HCEC 1CT (cell line): ENCODE data around the gene DLG2.

ENCODE experiments used
- DNase-seq: peaks from one replicate; pipeline ENCODE4 v3.0.0-alpha.2; 2017

DLG2 gene

DNA sequence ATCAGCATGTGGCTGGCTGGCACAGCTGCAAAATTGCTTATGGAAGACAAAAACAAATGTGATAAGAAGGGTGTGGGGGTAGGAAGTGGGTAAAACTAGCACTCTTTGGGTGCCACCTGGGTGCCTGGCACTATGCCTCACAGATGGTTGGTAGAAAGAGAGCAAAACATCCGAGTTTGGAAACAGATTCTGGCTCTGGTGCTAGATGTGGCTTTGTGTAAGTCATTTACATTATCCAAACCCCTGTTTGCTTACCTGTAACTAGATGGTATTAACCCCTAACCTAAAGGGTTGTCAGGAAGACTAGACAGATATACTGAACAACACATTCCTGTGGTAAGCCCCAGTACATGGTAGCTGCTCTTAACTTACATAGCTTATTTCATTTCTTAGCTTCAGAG, 905.6 kb downstream of the DLG2 start:
- no peak for DNase-seq

DNA sequence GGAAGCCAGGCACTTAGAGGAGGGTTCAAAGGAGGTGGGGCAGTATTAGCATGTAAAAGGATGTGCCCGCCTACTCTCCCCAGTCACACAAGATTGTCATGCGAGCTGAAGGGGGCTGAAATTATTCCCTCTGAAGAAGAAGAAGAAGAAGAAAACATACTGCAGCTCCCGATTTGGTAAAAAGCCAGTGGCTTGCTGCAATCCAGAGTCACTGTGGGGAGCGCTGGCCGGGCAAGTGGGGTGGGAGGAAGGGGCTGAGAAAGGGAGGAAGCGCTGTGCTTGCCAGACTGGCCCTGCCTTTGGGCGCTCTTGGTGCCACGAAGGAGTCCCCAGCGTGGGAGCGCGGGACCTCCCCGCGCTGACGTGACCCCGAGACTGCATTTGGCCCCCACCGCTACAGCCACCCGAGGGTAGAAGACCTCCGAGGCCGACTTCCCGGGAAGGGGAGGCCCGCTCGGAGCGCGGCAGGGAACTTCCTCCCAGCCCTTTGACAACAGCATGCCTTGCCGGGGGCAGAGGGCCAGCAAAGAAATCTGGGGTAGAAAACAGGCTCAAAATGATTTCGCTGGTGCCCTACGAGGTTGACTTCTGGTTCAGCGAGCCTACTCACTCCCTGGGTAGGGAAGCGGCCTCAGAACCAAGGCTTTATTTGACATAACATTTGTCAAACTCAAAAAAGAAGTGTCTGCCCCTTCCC, 906.3 kb downstream of the DLG2 start:
- no peak for DNase-seq

DNA sequence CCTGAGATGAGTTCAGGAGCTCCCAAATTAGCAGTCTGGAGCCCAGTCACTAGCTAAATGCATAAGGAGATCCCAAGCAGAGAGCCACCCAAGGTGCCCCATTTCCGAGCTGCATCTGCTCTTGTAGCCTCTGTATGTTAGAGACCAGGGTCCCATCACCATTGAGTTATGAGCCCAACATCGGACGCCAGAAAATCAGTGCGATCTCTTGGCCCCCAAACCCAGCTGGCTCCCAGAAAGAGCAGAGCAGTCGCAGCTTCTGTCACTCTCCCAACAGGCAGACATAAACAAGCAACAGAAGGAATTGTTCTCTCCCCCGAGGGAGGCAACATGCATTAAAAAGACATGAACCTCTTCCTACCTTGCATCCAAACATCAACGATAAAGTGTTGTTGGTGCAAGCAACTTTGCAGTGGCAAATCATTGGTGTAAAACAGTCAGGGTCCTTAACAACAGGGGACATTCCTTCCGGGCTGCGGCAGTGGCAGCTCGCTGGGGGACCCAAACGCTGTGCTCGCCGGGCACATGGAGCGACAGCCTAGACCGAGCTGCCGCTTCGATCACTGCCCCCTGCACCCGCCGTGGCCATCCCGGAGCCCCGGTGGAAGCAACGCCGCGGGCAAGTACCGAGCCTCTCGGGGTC, 907.1 kb downstream of the DLG2 start:
- no peak for DNase-seq

DNA sequence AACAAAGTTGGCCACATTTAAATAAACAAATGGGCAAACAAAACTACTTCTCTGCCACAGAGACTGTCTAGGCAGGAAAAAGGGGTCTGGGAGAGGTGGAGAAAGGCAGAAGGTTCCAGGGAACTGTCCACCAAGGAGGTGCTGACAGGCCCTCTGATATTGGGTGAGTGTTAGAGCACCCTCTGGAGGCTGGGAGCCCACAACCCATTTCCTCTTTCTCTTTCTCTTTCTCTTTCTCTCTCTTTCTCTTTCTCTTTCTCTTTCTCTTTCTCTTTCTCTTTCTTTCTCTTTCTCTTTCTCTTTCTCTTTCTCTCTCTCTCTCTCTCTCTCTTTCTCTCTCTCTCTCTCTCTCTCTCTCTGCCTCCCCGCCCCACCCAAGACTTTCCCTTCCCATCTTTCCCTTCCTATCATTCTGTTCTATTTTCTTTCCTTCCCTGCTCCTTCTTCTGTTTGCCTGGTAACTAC, 912.8 kb downstream of the DLG2 start:
- no peak for DNase-seq

DNA sequence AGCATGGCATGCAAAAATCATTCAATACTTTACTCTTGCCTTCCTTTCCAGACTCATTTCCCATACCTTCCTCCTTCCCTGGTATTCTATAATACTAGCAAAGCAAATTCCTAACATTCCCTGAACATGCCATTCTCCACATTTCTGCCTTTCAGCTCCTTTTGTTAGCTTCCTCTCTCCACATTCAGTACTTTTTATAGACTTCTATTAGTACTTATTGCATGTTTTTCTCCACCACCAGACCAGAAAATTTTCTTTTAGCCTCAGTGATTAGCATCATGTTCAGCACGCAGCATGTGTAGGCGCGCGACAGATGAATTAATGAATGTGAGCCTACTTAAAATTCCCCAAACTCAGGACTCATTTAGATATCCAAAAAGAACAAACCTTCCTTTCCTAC, 935.3 kb downstream of the DLG2 start:
- no peak for DNase-seq

DNA sequence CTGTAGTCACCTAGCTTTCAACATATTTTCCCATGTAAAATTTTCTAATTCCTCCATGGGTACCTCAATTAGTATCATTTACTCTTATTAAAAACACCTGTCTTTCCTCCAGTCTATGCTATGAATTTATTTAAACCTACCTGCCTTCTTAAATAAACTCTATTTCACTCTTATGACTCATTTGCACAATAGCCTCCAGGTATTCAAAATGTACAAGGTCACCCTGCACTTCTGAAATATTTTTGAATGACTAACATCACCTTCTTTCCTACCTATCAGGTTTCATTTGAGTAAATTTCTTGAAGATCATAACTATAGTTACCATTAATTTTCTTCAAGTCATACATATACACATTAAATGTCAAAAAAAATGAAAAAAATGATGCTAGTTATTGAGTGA, 939.7 kb downstream of the DLG2 start:
- no peak for DNase-seq

DNA sequence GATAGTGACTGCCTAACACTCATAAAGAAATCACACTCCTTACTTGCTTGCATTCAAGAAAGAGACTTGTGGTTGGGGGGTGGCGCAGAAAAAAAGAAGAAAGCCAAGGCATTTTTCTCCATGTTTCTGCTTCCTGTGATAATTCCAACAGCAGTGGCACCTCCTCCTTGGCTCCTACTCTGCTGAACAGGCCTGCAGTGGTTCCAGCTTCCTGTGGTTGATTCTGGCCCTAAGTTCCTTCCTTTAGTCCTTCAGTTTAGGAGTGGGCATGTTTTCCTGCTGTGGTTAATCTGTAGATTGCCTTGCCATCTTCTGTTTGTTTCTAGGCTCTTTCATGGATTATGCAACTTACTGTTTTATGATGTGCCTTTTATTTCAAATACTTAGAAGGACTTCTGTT, 940.4 kb downstream of the DLG2 start:
- DNase-seq: no peak

DNA sequence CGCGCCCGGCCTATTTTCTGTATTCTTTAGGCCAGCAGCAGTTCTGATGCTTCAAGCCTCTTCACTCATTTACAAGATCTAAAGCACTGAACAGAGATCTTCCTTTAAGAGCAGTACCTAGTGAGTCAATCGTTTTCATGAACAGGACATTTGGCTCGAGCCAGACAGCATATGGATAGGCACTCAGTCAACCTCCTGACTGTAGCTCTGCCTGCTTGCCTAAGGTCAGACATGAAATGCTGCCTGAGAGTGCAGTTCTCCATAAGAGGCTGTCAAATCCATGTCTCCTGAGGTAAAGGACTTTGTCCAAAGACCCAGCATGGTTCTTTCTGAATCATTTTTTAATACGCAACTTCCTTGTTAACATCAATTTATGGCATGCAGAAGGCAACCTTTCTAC, 941.2 kb downstream of the DLG2 start:
- DNase-seq: no peak

DNA sequence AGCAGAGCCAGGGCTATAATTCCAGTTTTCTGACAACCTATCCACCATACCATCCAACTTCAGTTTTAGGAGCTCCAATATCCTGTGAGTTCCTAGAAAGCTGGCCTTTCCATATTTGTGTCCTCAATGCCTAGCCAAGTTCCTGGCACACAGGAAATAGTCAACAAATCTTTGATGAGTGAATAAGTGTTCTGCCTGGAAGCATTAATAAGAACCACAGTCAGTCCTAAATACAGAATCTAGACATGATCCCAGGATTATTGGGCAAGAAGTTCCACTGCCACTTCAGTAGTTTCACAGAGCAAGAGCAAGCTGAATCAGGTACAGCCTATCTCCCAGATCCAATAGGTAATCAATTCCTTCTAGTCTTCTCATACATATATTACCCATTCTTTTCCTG, 942.0 kb downstream of the DLG2 start:
- no peak for DNase-seq

DNA sequence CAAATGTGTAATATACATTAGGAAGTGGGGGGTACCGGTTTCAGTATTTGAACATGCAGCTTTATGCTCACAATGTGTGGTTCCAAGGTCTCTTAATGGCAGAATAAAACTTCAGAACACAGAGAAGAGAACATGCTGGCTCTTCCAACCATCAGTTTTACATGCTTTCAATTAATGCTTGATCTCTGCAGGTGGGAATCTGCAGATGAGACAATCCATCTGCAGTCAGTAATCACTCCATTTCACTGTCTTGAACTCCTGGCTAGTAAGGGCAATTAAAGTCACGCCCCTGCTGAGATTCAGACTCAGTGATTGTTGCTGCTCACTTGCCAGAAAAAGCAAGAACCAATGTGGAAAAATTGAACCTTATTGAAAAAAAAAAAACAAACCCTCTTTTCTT, 945.7 kb downstream of the DLG2 start:
- DNase-seq: no peak

DNA sequence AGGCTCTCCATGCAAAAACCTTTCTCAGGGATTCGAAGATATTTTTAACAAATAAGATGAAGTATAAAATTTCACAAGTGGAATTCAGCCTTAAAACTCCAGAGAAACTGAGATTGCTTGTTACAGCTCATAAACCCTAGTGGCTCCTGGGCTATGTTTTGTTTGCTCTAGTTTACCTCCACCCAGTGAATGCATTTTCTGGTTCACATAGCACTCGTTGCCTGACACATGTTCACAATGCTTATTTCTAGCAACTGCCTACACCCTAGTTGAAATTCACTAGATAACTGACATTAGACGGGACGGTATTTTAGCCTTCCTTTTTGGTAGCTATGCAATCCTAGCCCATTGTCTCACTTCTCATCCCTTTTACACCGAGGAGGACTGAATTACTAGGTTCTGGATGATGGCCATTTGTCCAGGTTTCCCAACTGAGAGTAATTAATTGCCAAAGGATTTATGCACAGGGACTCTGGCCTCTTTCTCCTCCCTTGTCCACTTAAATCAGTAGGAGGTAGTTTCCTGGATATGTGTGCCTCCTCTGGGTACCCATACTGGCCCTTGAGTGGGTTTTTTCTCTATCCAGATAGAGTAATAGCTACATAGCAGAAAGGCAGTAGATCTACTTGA, 951.6 kb downstream of the DLG2 start:
- DNase-seq: no peak

DNA sequence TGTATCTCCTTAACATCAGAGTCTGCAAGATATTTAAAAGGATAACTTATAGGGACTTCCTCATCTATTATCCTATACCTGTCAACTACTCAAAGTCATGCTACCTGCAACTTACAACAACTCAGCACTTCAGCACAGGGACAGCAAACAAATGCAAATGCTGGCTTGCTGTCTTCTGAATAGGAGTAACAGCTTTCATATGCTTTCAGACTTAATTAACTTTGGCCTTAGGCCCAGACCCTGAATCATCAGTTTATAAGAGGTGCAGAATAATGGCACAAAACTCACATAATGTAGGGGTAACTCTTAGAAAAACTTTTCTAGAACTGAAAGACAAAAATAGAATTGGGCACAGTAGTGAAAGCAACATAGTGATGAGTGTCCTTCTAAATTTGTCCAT, 953.4 kb downstream of the DLG2 start:
- DNase-seq: no peak

DNA sequence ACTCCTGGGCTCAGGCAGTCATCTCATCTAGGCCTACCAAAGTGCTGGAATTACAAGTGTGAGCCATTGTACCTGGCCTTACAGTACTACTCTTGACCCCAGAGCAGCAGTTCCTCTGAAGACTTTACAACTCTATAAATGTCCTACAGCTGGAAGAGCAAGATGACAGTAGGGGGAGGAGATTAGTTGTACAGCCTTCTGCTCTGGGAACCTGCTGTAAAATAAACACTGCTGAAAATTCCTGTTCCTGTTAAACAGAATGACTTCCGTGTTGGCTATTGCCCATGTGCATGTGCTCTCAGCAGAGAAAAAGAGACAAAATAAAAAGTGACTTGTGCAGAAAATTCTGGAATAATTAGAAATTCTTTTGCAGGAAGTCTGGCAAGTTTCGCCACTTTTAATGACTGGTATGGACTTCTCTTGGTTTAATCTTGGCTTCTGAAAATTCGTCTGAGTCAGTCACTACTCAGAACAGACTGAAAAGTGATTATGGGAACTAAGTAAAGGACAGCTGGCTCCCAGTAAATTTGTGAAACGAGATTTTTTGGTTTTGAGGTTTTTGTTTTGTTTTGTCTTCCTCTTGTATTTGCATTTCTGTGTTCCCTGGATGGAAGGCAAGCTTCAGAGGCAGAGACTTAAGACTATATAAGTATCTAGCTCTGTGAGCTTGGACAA, 955.7 kb downstream of the DLG2 start:
- DNase-seq: no peak

DNA sequence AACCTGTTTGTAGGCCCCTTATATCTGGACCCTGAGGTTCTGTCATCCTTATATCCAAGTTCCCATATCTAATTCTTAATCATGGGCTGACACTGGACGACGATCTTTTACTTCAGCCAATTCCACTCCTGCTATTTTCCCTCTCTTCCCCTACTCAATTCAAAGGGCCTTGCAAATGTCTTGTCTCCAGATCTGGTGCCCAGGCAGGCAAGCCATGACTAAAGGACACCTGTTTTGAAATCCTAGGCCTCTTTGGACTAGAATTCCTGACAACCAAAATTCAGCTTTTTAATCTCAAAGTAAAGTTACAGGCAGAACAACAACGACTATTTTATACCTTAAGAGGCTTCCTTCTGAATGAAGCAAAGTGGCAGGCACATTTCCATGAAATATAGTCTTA, 963.4 kb downstream of the DLG2 start:
- DNase-seq: no peak

DNA sequence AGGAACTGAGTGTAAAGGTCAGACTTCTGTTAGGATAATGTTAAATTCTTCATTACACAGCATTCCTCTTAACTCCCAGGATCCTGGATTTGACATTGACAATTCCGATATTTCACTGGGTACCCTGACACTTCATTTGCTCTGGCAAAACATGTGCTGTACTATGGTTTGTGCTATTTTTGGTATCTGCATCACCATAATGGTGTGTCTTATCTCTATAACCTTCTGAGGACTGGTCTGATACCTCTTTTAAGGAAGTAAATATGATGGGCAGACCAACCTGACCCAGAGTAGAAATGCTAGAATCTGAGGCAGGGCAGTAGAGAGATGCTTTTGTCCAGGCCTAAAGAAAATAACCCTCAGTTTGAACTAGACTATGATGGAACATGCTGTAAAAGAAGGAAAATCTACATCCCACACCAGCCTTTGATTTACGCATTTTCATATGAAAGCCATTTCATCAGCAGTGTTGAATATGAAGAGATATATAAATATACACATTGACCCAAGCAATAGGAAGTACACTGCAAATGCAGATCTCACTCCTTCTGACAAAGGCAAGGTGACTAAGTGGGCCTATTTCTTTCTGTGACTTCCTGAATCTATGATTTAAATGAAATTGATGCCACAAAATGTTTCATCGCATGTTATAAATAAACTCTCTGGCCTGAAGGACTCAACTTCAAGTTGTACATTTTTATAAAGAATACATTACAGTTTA, 966.7 kb downstream of the DLG2 start:
- DNase-seq: no peak

DNA sequence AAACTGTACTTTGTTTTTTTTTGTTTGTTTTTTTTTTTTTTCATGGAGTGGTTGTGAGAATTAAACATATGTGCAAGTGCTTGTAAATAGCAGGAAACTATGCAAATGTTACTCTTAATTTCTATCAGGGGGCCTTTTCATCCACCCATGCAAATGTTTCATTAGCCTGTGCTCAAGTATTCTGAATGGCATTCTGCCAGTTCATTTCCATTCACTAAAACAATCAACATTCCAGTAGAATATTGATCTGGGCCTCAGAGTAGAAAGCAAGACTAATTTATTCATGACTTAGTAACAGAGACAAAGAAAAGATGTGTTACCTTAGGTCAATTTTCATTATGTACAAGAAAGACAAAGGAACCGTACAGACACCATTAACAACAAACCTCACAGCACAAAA, 971.4 kb downstream of the DLG2 start:
- DNase-seq: no peak

DNA sequence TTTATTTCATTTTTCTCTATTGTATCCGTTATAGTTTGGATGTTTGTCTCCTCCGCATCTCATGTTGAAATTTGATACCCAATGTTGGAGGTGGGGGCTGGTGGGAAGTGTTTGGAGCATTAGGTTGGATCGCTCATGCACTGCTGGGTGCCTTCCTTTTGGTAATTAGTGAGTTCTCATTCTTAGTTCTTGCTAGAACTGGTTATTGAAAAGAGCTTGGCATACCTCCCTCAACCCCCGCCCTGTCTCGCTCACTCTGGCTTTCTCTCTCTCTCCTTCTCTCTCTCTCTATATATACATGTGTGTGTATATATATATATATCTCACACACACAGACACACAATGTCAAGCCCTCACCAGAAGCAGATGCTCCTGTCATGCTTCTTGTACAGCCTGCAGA, 978.7 kb downstream of the DLG2 start:
- no peak for DNase-seq

DNA sequence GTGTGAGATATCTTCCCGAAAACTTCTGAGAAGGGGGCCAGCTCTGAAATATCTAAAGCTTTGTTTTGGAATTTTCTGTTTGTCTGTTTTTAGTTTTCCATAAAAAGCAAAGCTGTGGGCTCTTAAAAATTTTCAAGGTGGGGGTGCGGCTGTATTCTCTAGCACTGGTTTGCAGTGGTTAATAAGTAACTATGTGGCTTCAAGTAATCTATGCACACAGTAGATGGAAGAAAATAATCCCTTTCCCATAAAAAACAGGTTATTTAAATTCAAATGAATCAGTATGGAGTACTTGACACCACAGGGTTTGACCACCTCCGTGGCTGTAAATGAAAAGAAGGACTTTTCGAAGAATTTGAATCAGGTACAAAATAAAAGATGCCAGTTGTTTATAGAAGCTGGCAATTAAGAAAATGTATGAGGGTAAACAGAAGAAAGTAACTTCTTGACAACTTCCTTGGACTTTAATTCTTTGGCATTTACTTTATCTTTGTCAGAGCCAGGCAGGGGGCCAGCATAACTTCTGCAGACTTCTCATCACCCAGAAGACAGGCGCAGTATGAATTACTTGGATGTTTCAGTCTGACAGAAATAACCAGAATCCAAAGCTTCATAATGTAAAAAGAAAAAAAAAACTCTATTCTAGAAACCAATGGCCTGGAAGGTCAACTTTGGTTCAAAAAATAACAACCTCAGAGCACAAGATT, 981.0 kb downstream of the DLG2 start:
- no peak for DNase-seq

DNA sequence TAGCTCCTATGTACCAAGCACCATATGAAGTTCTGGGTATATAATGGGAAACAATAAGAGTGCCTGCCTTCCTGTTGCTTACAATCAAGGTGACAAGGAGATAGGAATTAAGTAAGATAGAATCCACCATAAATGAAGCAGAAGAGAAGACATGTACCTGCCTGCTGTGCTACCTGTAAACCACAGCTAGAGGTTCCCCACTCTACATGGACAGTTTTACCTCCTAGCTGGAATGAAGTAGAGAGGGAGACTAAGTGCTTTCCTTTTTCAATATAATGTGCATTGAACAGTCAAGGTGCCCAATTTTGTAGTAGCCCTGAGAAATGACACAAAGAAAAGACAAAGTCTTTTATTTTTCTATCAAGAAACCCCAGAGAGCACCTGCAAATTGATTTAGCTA, 984.6 kb downstream of the DLG2 start:
- DNase-seq: no peak

DNA sequence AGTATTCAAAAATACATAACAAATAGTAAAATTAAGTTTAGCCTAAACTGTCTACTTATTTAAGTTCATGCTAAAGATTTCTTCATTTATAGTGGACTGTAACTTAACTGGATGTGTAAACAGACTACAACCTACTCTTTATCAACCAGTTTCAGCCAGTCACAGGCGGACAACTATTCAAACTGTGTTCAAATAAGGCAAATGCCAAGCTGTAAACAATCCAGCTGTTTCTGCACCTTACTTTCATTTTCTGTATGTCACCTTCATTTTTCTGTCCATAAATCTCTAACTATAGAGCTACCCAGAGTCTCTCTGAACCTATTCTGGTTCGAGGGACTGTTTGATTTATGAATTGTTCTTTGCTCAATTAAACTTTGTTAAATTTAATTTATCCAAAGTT, 992.8 kb downstream of the DLG2 start:
- no peak for DNase-seq

DNA sequence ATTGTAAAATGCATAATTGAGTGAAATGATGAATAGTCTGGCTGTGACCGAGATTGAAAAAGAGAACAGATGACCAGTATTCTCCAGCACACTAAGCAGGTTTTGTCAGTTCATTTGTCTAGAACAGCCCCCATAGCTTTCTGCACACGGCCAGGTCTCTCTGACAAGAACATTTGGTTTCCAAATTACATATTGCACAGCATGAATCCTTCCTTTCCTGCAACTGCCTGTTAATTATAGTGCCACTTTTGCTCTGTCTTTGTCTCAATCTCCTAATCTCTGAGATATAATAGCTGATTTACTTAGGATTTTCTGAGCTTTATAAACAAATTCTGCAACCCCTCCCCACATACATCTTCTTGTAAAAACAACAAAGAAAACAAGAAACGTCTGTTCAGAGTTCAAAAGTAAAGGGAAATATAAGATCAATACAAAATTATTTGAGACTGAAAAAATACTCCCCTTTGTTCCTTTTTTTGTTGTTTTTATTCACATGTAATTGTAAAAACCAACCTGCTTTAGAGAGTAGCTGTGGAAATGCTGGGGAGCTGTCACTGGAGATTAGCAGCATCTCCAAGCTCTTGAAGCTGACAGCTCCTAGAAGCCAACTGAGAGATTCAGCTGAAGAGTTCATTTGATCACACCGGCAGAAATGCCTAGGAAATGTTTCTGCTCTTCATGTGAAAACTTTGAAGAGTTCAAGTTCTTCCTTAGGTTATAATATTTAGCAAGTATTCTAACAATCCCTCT, 998.1 kb downstream of the DLG2 start:
- DNase-seq: no peak

DNA sequence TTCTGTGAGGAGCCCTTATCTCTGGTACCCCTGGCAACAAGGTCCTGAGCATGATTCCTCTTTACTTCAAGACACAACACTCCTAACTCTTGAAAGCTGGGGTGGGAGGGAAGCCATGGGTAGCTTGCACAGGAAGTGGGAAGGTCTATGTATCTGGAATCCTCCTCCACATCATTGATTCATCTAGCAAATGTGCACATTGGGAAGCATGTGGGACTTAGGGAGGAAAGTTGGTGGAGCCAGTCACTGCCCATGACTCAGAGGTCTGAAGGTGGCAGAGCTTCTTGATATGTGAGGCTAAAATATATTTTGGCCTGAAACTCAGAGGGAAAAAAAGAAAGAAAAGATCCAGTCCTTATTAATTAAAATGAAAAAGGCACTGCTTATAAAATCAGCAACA, 1000.9 kb downstream of the DLG2 start:
- DNase-seq: no peak
